GM12892 (cell line): ENCODE measurements around the gene ATP6V0A1.

ENCODE experiments used
- POLR2A ChIP-seq: IDR thresholded peaks from 2 replicates; pipeline ENCODE4 v1.6.1; 2011; ENCODE audit warnings: low read depth, low read length, control low read depth
- POLR2AphosphoS5 ChIP-seq: IDR thresholded peaks from 2 replicates; pipeline ENCODE4 v1.6.1; 2011; ENCODE audit warnings: low read depth, low read length, control low read depth

- TF ChIP-seq POLR2AphosphoS5, result no peak
- TF ChIP-seq POLR2A, result no peak
These were observed 109.8 kb downstream of the ATP6V0A1 start for GRCh38 chr17:42568341-42569111.
